Endothelial cell (in vitro differentiated cells): Measurements from ENCODE around the gene ARHGAP15. TPM values are rescaled to one million over a fixed set of nuclear protein-coding genes. Genes with fewer than 3 reads are reported as not detected.

ENCODE experiments used
- DNase-seq: peaks from one replicate; pipeline ENCODE4 v3.0.0; 2021; ENCODE audit warnings: low spot score
- H3K27ac Mint-ChIP-seq: one replicate; pipeline ENCODE4 v1.8.0; 2021; ENCODE audit warnings: mixed read lengths, inconsistent platforms; ENCODE audit not compliant: unreplicated experiment
- H3K27me3 Mint-ChIP-seq: one replicate; pipeline ENCODE4 v1.8.0; 2021; ENCODE audit warnings: mild to moderate bottlenecking, moderate library complexity, mixed read lengths, inconsistent platforms; ENCODE audit not compliant: unreplicated experiment
- H3K36me3 Mint-ChIP-seq: one replicate; pipeline ENCODE4 v1.8.0; 2021; ENCODE audit warnings: mild to moderate bottlenecking, low read depth, mixed read lengths, inconsistent platforms; ENCODE audit not compliant: unreplicated experiment
- H3K4me1 Mint-ChIP-seq: one replicate; pipeline ENCODE4 v1.8.0; 2021; ENCODE audit warnings: mild to moderate bottlenecking, mixed read lengths, inconsistent platforms; ENCODE audit not compliant: unreplicated experiment
- H3K4me3 Mint-ChIP-seq: one replicate; pipeline ENCODE4 v1.8.0; 2021; ENCODE audit warnings: mild to moderate bottlenecking, mixed read lengths, inconsistent platforms; ENCODE audit not compliant: unreplicated experiment
- H3K9me3 Mint-ChIP-seq: one replicate; pipeline ENCODE4 v1.8.0; 2021; ENCODE audit warnings: mixed read lengths, inconsistent platforms; ENCODE audit not compliant: unreplicated experiment
- CTCF ChIP-seq: fragments of 200-600 bp; sonication (generic); IDR thresholded peaks from one replicate; pipeline ENCODE4 v1.5.0; 2021; ENCODE audit warnings: antibody characterized with exemption; ENCODE audit not compliant: unreplicated experiment
- total RNA-seq: library from RNA; stranded (reverse); fragmentation: NEBNext Ultra II Directional; extraction: Animal tissue kit (Norgen Biotek cat#: 25700); gene quantifications from one replicate; pipeline ENCODE4 v1.2.1, GENCODE V29; 2021; ENCODE audit not compliant: unreplicated experiment

The ARHGAP15 gene
- total RNA-seq, 1 donor from 2014 or later: not detected

- no peaks in the 10 kb centered on the region for H3K36me3 Mint-ChIP-seq
These were observed 579.5 kb downstream of the ARHGAP15 start for GRCh38 chr2:143708682-143709081.

GRCh38 chr2:143710196-143710595 is 581.0 kb downstream of the ARHGAP15 start:
- H3K9me3 Mint-ChIP-seq: no peaks in the 10 kb centered on the region
- H3K36me3 Mint-ChIP-seq: no peaks in the 10 kb centered on the region
- no peak overlapping the region for H3K27ac Mint-ChIP-seq
- DNase-seq: no peak
- no peak for TF ChIP-seq CTCF
- no peaks in the 10 kb centered on the region for H3K4me1 Mint-ChIP-seq
- no peak overlapping the region for H3K4me3 Mint-ChIP-seq
- H3K27me3 Mint-ChIP-seq: peaks cover 1% of the 10 kb centered on the region

More at GRCh38 chr2:143708682-143709081, 579.5 kb downstream of the ARHGAP15 start:
- Mint-ChIP-seq H3K4me3 (no peak overlapping the region), H3K27me3 (peaks cover 3% of the 10 kb centered on the region), H3K9me3 (no peaks in the 10 kb centered on the region), H3K27ac (no peak overlapping the region), H3K4me1 (no peaks in the 10 kb centered on the region)
- no peak for DNase-seq
- no peak for TF ChIP-seq CTCF

- Mint-ChIP-seq H3K27ac (no peak overlapping the region), H3K9me3 (no peaks in the 10 kb centered on the region), H3K4me3 (no peak overlapping the region), H3K27me3 (peaks cover 1% of the 10 kb centered on the region), H3K36me3 (no peaks in the 10 kb centered on the region), H3K4me1 (no peaks in the 10 kb centered on the region)
- no peak for DNase-seq
- TF ChIP-seq CTCF: no peak
These were observed 581.7 kb downstream of the ARHGAP15 start for GRCh38 chr2:143710879-143711278.

GRCh38 chr2:143716522-143716921 is 587.3 kb downstream of the ARHGAP15 start:
- no peak overlapping the region for H3K4me3 Mint-ChIP-seq
- no peak for TF ChIP-seq CTCF
- H3K4me1 Mint-ChIP-seq: no peaks in the 10 kb centered on the region
- DNase-seq: no peak
- H3K36me3 Mint-ChIP-seq: no peaks in the 10 kb centered on the region
- H3K27me3 Mint-ChIP-seq: peaks cover 1% of the 10 kb centered on the region
- no peak overlapping the region for H3K27ac Mint-ChIP-seq
- no peaks in the 10 kb centered on the region for H3K9me3 Mint-ChIP-seq

GRCh38 chr2:143717053-143717452 is 587.8 kb downstream of the ARHGAP15 start:
- DNase-seq: no peak
- H3K36me3 Mint-ChIP-seq: no peaks in the 10 kb centered on the region
- H3K4me1 Mint-ChIP-seq: no peaks in the 10 kb centered on the region
- H3K27ac Mint-ChIP-seq: no peak overlapping the region
- peaks cover 1% of the 10 kb centered on the region for H3K27me3 Mint-ChIP-seq
- TF ChIP-seq CTCF: no peak
- no peaks in the 10 kb centered on the region for H3K9me3 Mint-ChIP-seq
- H3K4me3 Mint-ChIP-seq: no peak overlapping the region
